GM12891 (cell line): ENCODE results near the gene PRR20E.

Experiments used
- POLR2A ChIP-seq: IDR thresholded peaks from 2 replicates; pipeline ENCODE4 v1.6.1; 2011; ENCODE audit warnings: low read depth, low read length, control low read depth
- POLR2AphosphoS5 ChIP-seq: IDR thresholded peaks from 2 replicates; pipeline ENCODE4 v1.6.1; 2011; ENCODE audit warnings: low read depth, low read length, control low read depth
- SPI1 ChIP-seq: IDR thresholded peaks from 2 replicates; pipeline ENCODE4 v1.6.1; 2011; ENCODE audit warnings: low read depth, low read length, control low read depth
- TAF1 ChIP-seq: IDR thresholded peaks from 2 replicates; pipeline ENCODE4 v1.6.1; 2011; ENCODE audit warnings: low read depth, low read length, control low read depth

- TF ChIP-seq POLR2AphosphoS5 (no peak), POLR2A (no peak), SPI1 (no peak), TAF1 (no peak)
Measured at GRCh38 chr13:57128909-57129308, 38.1 kb upstream of the PRR20E start.
